Chondrocyte (in vitro differentiated cells): ENCODE measurements around the gene ISCU. TPM values are rescaled to one million over a fixed set of nuclear protein-coding genes. Genes with fewer than 3 reads are reported as not detected.
A peak's percentile ranks its signal among the peaks of the same experiment; 100 is the strongest.
"Not testable (repeated sequence)": the region's sequence is repeated elsewhere in the genome, so short reads cannot be mapped to it uniquely, and the experiment has no call there.

Experiments
- DNase-seq: peaks from one replicate; pipeline ENCODE4 v3.0.0; 2021; ENCODE audit warnings: mixed read lengths, low spot score
- H3K27ac Mint-ChIP-seq: one replicate; pipeline ENCODE4 v1.8.0; 2021; ENCODE audit warnings: mild to moderate bottlenecking, moderate library complexity, mixed read lengths; ENCODE audit not compliant: unreplicated experiment
- H3K27me3 Mint-ChIP-seq: 2 replicates; pipeline ENCODE4 v1.8.0; 2021; ENCODE audit warnings: low read depth, mixed read lengths
- H3K36me3 Mint-ChIP-seq: 2 replicates; pipeline ENCODE4 v1.8.0; 2021; ENCODE audit warnings: low read depth, mixed read lengths
- H3K4me1 Mint-ChIP-seq: 2 replicates; pipeline ENCODE4 v1.8.0; 2021; ENCODE audit warnings: low read depth, mild to moderate bottlenecking, mixed read lengths
- H3K4me3 Mint-ChIP-seq: one replicate; pipeline ENCODE4 v1.8.0; 2021; ENCODE audit warnings: mild to moderate bottlenecking, moderate library complexity, mixed read lengths; ENCODE audit not compliant: unreplicated experiment
- H3K9me3 Mint-ChIP-seq: 2 replicates; pipeline ENCODE4 v1.8.0; 2021; ENCODE audit warnings: low read depth, mixed read lengths
- total RNA-seq: library from RNA; stranded (reverse); gene quantifications from 3 replicates; pipeline ENCODE4 v1.2.1, GENCODE V29; 2021
- TF ChIP-seq, protein P1 (sequence below): fragments of 200-600 bp; sonication (generic); IDR thresholded peaks from 2 replicates; pipeline ENCODE4 v1.5.0; 2021; ENCODE audit warnings: antibody characterized with exemption, mild to moderate bottlenecking, moderate library complexity

ISCU gene
- total RNA-seq, 1 donor from 2014 or later = 84.8 TPM

GRCh38 chr12:108547686-108548085, 14.7 kb upstream of the ISCU start:
- peaks cover 24% of the 10 kb centered on the region for H3K4me1 Mint-ChIP-seq
- TF ChIP-seq, protein P1, sequence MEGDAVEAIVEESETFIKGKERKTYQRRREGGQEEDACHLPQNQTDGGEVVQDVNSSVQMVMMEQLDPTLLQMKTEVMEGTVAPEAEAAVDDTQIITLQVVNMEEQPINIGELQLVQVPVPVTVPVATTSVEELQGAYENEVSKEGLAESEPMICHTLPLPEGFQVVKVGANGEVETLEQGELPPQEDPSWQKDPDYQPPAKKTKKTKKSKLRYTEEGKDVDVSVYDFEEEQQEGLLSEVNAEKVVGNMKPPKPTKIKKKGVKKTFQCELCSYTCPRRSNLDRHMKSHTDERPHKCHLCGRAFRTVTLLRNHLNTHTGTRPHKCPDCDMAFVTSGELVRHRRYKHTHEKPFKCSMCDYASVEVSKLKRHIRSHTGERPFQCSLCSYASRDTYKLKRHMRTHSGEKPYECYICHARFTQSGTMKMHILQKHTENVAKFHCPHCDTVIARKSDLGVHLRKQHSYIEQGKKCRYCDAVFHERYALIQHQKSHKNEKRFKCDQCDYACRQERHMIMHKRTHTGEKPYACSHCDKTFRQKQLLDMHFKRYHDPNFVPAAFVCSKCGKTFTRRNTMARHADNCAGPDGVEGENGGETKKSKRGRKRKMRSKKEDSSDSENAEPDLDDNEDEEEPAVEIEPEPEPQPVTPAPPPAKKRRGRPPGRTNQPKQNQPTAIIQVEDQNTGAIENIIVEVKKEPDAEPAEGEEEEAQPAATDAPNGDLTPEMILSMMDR = no peak
- DNase-seq = no peak
- no peak overlapping the region for H3K27ac Mint-ChIP-seq
- no peaks in the 10 kb centered on the region for H3K27me3 Mint-ChIP-seq
- H3K9me3 Mint-ChIP-seq = no peaks in the 10 kb centered on the region
- no peak overlapping the region for H3K4me3 Mint-ChIP-seq
- H3K36me3 Mint-ChIP-seq = peaks cover 25% of the 10 kb centered on the region

GRCh38 chr12:108548954-108549521, 13.4 kb upstream of the ISCU start:
- H3K27ac Mint-ChIP-seq = no peak overlapping the region

DNA sequence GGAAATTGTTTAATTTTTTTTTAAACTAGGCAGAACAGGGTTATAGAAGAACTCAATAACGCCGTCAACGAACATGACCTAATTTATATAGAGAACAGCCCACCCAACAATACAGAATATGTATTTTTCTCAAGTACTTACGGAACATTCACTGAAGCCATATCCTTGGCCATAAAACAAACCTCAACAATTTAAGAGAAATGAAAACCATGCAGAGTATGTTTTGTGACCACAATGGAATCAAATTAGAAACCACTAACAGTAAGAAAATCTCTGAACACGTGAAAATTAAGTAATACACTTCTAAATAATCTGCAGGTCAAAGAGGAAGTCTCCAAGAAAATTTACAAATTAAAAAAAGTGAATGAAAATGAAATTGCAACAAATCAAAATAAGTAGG, 10.9 kb upstream of the ISCU start:
- Mint-ChIP-seq H3K27me3 (no peaks in the 10 kb centered on the region), H3K4me3 (no peak overlapping the region), H3K9me3 (no peaks in the 10 kb centered on the region), H3K4me1 (peaks cover 40% of the 10 kb centered on the region), H3K36me3 (peaks cover 8% of the 10 kb centered on the region), H3K27ac (peak overlapping the region; percentile 67)
- TF ChIP-seq, protein P1 = no peak
- no peak for DNase-seq

More at GRCh38 chr12:108548954-108549521, 13.4 kb upstream of the ISCU start:
- TF ChIP-seq, protein P1 = no peak
- Mint-ChIP-seq H3K4me3 (no peak overlapping the region), H3K36me3 (peaks cover 17% of the 10 kb centered on the region), H3K4me1 (peaks cover 27% of the 10 kb centered on the region), H3K27me3 (no peaks in the 10 kb centered on the region), H3K9me3 (no peaks in the 10 kb centered on the region)
- no peak for DNase-seq

GRCh38 chr12:108553799-108554198, 8.6 kb upstream of the ISCU start:
- Mint-ChIP-seq H3K4me1 (peaks cover 56% of the 10 kb centered on the region), H3K4me3 (no peak overlapping the region), H3K27me3 (no peaks in the 10 kb centered on the region), H3K36me3 (peaks cover 2% of the 10 kb centered on the region), H3K27ac (no peak overlapping the region), H3K9me3 (no peaks in the 10 kb centered on the region)
- TF ChIP-seq, protein P1 = no peak
- DNase-seq = no peak

DNA sequence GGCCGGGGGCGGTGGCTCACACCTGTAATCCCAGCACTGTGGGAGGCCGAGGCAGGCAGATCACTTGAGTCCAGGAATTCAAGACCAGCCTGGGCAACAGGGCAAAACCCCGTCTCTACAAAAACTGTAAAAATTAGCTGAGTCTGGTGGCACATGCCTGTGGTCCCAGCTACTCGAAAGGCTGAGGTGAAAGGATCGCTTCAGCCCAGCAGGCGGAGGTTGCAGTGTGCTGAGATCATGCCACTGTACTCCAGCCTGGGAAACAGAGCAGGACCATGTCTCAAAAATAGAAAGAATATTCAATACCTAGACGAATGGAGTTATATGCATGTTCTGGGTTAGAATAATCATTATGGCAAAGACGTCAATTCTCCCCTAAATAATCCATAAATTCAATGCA, 7.0 kb upstream of the ISCU start:
- H3K27ac Mint-ChIP-seq, H3K36me3 Mint-ChIP-seq, H3K4me3 Mint-ChIP-seq, DNase-seq, H3K27me3 Mint-ChIP-seq, H3K9me3 Mint-ChIP-seq: not testable (repeated sequence)
- H3K4me1 Mint-ChIP-seq = peaks cover 67% of the 10 kb centered on the region

DNA sequence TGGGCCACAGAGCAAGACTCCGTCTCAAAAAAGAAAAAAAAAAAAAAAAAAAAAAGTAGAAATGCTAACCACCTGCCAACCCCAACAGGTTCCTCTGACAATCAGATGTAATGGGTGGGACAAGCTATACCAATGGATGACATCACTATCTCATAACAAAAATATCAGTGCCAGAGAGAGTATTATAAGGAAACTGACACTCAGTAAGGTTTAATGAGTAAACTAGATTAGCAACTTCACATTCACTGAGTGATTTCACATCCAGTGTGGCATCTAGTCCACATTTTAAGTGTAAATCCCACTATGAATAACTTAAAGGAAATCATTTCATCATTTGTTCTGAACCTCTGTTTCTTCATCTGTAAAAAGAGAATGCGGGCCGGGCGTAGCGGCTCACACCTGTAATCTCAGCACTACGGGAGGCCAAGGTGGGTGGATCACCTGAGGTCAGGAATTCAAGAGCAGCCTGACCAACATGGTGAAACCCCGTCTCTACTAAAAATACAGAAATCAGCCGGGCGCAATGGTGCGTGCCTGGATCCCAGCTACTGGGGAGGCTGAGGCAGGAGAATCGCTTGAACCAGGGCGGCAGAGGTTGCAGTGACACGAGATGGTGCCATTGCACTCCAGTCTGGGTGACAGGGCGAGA, 3.3 kb upstream of the ISCU start:
- Mint-ChIP-seq H3K27ac (peak overlapping the region; percentile 100), H3K27me3 (no peaks in the 10 kb centered on the region), H3K9me3 (no peaks in the 10 kb centered on the region), H3K4me1 (peaks cover 63% of the 10 kb centered on the region), H3K36me3 (peaks cover 5% of the 10 kb centered on the region), H3K4me3 (peak overlapping the region; percentile 100)
- TF ChIP-seq, protein P1 = no peak
- no peak for DNase-seq
